ENCODE data around the gene MALRD1.

The MALRD1 gene

DNA sequence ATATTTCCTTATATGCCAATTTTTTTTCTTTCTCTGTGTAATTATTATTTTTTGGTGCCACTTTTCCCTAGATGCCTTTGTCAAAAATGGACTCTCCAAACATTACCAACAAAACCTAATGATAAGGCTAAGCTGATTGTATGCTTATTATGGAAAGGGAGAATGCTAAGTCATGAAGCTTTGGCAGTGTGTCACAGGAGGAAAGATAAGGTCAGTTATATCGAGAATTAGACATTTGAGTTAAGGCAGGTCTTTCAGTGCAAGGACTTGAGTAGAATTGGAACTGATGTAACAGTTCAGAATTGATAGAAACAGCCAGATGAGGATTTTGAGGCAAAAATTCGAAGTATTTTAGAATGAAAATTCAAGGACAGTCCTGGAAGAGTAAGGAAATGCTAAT, 16.8 kb upstream of the MALRD1 start:
- Histone ChIP-seq H3K27ac (no peak overlapping the region), H3K4me3 (IDR thresholded peaks at IDR 0.05; ENCODE audit: insufficient read depth, low read depth, low read length) (no peak overlapping the region), H3K27me3 (ENCODE audit: insufficient read depth, low read depth) (no peaks in the 10 kb centered on the region), H3K9ac (no peak overlapping the region), H3K4me1 (ENCODE audit: low read depth, poor library complexity, severe bottlenecking) (no peaks in the 10 kb centered on the region), H3K79me2 (ENCODE audit: insufficient read depth, low read depth) (no peaks in the 10 kb centered on the region), H4K20me1 (ENCODE audit: insufficient read depth) (no peaks in the 10 kb centered on the region), H3K4me2 (no peak overlapping the region), H3K36me3 (ENCODE audit: insufficient read depth) (no peaks in the 10 kb centered on the region), H2AFZ (ENCODE audit: low read depth) (no peak overlapping the region)
- TF ChIP-seq, protein P1, sequence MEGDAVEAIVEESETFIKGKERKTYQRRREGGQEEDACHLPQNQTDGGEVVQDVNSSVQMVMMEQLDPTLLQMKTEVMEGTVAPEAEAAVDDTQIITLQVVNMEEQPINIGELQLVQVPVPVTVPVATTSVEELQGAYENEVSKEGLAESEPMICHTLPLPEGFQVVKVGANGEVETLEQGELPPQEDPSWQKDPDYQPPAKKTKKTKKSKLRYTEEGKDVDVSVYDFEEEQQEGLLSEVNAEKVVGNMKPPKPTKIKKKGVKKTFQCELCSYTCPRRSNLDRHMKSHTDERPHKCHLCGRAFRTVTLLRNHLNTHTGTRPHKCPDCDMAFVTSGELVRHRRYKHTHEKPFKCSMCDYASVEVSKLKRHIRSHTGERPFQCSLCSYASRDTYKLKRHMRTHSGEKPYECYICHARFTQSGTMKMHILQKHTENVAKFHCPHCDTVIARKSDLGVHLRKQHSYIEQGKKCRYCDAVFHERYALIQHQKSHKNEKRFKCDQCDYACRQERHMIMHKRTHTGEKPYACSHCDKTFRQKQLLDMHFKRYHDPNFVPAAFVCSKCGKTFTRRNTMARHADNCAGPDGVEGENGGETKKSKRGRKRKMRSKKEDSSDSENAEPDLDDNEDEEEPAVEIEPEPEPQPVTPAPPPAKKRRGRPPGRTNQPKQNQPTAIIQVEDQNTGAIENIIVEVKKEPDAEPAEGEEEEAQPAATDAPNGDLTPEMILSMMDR (conservative IDR thresholded peaks at IDR 0.05; ENCODE audit: low read depth, low read length) = no peak

DNA sequence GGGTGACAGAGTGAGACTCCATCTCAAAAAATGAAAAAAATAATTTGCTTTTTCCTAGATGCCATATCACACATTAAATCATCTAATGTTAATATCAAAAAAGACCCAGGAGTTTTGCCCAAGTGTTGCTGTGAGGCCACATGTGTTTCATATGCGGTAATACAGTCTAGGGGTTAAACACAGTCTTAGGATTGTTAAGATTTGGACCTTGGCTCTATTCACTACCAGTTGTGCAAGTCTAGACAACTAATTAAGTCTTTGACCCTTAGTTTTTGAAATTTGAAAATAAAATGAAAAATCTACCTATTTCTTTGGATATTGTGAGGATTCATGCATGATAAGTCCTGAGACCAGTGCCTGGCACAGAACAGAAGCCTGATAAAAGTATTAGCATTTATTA, 14.9 kb upstream of the MALRD1 start:
- H3K36me3 ChIP-seq (ENCODE audit: insufficient read depth) = no peaks in the 10 kb centered on the region
- H3K9ac ChIP-seq = no peak overlapping the region
- no peaks in the 10 kb centered on the region for H3K27me3 ChIP-seq (ENCODE audit: insufficient read depth, low read depth)
- H3K4me3 ChIP-seq (IDR thresholded peaks at IDR 0.05; ENCODE audit: insufficient read depth, low read depth, low read length) = no peak overlapping the region
- H3K27ac ChIP-seq = no peak overlapping the region
- H3K79me2 ChIP-seq (ENCODE audit: insufficient read depth, low read depth) = no peaks in the 10 kb centered on the region
- no peaks in the 10 kb centered on the region for H4K20me1 ChIP-seq (ENCODE audit: insufficient read depth)
- TF ChIP-seq, protein P1 (conservative IDR thresholded peaks at IDR 0.05; ENCODE audit: low read depth, low read length) = no peak
- H2AFZ ChIP-seq (ENCODE audit: low read depth) = no peak overlapping the region
- no peak overlapping the region for H3K4me2 ChIP-seq
- H3K4me1 ChIP-seq (ENCODE audit: low read depth, poor library complexity, severe bottlenecking) = no peaks in the 10 kb centered on the region

DNA sequence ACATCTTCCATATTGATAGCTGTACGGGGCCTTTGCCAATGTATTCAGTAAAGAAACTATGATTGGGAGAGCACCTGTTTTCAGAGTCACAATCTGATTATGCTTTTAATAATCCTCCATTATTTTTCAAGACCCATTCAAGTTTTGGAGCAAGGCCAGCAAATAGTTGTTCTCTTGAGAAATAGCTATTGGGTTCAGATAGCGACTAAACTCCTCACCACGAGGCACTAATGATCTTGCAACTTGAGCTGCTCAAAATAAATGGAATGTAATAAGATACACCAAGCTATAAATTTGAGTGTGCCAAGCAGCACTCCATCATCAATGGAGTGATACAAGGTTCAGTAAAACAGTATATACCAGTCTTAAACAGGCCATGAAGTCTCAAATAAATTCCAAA, 7.4 kb upstream of the MALRD1 start:
- no peak overlapping the region for H3K4me2 ChIP-seq
- no peak overlapping the region for H3K9ac ChIP-seq
- H4K20me1 ChIP-seq (ENCODE audit: insufficient read depth) = no peaks in the 10 kb centered on the region
- H3K36me3 ChIP-seq (ENCODE audit: insufficient read depth) = no peaks in the 10 kb centered on the region
- no peak overlapping the region for H3K27ac ChIP-seq
- no peaks in the 10 kb centered on the region for H3K79me2 ChIP-seq (ENCODE audit: insufficient read depth, low read depth)
- no peak overlapping the region for H2AFZ ChIP-seq (ENCODE audit: low read depth)
- no peaks in the 10 kb centered on the region for H3K4me1 ChIP-seq (ENCODE audit: low read depth, poor library complexity, severe bottlenecking)
- TF ChIP-seq, protein P1 (conservative IDR thresholded peaks at IDR 0.05; ENCODE audit: low read depth, low read length) = no peak
- H3K4me3 ChIP-seq (IDR thresholded peaks at IDR 0.05; ENCODE audit: insufficient read depth, low read depth, low read length) = no peak overlapping the region
- no peaks in the 10 kb centered on the region for H3K27me3 ChIP-seq (ENCODE audit: insufficient read depth, low read depth)

DNA sequence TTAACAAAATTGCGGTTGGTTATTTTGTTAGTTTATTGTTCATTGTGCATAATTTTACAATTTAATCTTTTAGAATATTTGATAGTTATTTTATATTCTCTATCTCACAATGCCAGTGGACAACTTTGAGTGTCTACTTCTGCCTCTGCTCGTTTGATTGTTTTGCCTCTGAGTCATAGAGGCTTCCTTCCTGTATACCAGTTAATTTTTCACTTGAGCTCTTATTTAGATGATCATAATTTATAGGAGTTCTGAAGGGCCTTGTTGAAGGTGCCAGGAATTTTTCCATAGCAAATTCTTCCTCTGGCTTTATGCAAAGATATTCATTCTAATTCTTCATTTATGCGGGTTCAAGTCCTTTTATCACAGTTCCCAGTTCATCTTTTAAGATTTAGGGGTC, 5.2 kb upstream of the MALRD1 start:
- H2AFZ ChIP-seq (ENCODE audit: low read depth) = no peak overlapping the region
- no peak overlapping the region for H3K4me2 ChIP-seq
- H3K79me2 ChIP-seq (ENCODE audit: insufficient read depth, low read depth) = no peaks in the 10 kb centered on the region
- H3K36me3 ChIP-seq (ENCODE audit: insufficient read depth) = no peaks in the 10 kb centered on the region
- no peak overlapping the region for H3K9ac ChIP-seq
- H3K4me3 ChIP-seq (IDR thresholded peaks at IDR 0.05; ENCODE audit: insufficient read depth, low read depth, low read length) = no peak overlapping the region
- no peak overlapping the region for H3K27ac ChIP-seq
- TF ChIP-seq, protein P1 (conservative IDR thresholded peaks at IDR 0.05; ENCODE audit: low read depth, low read length) = no peak
- H3K27me3 ChIP-seq (ENCODE audit: insufficient read depth, low read depth) = no peaks in the 10 kb centered on the region
- H4K20me1 ChIP-seq (ENCODE audit: insufficient read depth) = no peaks in the 10 kb centered on the region
- no peaks in the 10 kb centered on the region for H3K4me1 ChIP-seq (ENCODE audit: low read depth, poor library complexity, severe bottlenecking)

DNA sequence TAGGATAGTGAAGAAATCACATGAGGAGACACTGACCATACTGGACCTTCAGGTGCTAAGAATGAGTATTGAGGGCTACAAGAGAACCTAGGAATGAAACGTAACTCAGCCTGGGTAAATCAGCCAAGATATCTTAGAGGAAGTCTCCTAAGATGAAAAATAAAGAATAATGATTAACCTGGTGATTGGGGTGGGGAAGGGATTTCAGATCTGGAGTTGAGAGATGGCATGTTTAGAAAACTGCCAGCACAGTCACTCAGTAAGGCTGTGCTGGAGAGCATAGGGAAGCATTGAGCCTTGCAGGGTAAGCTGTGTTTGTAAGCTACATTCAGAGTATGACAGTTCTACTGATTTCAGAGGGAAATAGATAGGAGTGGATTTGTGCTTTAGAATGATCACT, 1.9 kb upstream of the MALRD1 start:
- Histone ChIP-seq H3K79me2 (ENCODE audit: insufficient read depth, low read depth) (no peaks in the 10 kb centered on the region), H3K4me3 (IDR thresholded peaks at IDR 0.05; ENCODE audit: insufficient read depth, low read depth, low read length) (no peak overlapping the region), H3K27me3 (ENCODE audit: insufficient read depth, low read depth) (no peaks in the 10 kb centered on the region), H4K20me1 (ENCODE audit: insufficient read depth) (no peaks in the 10 kb centered on the region), H3K9ac (no peak overlapping the region), H3K27ac (no peak overlapping the region), H3K4me1 (ENCODE audit: low read depth, poor library complexity, severe bottlenecking) (no peaks in the 10 kb centered on the region), H2AFZ (ENCODE audit: low read depth) (no peak overlapping the region), H3K4me2 (no peak overlapping the region), H3K36me3 (ENCODE audit: insufficient read depth) (no peaks in the 10 kb centered on the region)
- TF ChIP-seq, protein P1 (conservative IDR thresholded peaks at IDR 0.05; ENCODE audit: low read depth, low read length) = no peak

All from KMS-11 (cell line).